Measurements from ENCODE around the gene BCL11B.

BCL11B gene

GRCh38 chr14:99137001-99137700 is 134.8 kb downstream of the BCL11B start:
- DNase-seq (ENCODE audit: low read depth in 2 of 2), result no peak

GRCh38 chr14:99136401-99136800 is 135.6 kb downstream of the BCL11B start:
- DNase-seq (ENCODE audit: low read depth in 2 of 2), result no peak

- no peak for DNase-seq (ENCODE audit: low read depth in 2 of 2)
Observed at GRCh38 chr14:99136047-99136400, 136.0 kb downstream of the BCL11B start.

DNA sequence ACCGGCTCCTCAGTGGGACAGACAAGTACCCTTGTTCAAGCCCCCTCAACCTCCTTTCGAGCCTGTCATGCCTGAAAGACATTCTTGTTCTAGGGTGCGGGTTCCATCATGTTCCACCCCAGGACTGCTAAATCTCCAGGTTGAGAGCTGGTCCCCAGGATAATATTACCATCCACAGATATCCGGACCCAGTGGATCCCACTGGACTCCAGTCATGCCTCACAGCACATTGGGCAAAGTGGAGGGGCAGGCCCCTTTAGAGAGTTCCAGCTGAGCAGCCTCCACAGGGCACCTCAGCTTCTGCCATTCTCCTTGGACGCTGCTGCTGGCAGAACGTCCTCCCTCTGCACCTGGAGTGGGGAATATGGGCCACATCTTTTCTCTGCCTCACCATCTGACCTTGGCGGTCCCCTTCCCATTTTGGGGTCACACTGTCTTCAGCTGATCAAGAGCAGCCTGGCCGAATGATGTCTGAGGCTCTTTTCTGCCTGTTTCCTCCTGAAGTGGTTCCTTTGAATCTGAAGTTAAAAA is 137.4 kb downstream of the BCL11B start:
- no peak for DNase-seq (ENCODE audit: low read depth in 2 of 2)

DNA sequence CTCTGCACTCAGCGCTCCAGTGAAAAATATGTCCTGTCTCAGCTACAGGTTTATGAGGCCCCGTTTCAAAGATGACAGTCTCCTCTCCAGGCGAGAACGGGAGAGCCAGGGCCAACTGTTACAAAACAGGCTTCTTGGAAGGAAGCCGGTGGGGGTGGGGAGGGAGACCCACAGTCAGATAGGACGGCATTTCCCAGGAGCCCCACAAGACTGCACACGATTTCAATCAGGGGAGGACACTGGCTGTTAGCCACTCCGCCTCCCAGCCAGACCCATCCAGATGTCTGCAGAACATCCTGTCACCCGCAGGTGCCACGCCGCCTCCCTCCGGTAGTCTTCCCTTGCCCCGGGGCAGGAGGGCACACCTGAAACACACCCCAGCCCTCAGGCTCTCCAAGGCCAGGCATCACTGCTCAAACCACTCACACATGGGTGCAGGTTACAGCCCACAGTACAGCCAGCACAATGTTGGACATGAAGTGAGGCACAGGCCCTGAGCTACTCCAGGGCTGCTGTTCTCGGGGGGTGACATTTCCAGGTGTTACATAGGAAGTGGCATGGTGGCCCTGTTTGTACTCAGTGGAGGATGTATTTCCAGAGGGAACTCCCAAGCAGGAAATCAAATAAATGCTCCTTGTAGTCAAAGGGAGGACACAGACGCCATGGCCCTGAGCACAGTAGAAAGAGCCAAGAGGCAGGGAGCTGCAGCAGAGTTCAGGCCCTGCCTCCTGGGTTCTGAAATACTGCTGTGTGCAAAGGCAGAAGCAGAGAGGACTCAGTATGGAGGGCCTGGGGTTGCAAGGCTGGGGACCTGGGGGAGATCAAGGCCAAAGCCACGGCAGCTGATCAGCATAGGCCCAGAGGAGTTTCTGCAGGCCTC is 138.1 kb downstream of the BCL11B start:
- no peak for DNase-seq (ENCODE audit: low read depth in 2 of 2)

GRCh38 chr14:99132821-99133635 is 139.0 kb downstream of the BCL11B start:
- no peak for DNase-seq (ENCODE audit: low read depth in 2 of 2)

DNA sequence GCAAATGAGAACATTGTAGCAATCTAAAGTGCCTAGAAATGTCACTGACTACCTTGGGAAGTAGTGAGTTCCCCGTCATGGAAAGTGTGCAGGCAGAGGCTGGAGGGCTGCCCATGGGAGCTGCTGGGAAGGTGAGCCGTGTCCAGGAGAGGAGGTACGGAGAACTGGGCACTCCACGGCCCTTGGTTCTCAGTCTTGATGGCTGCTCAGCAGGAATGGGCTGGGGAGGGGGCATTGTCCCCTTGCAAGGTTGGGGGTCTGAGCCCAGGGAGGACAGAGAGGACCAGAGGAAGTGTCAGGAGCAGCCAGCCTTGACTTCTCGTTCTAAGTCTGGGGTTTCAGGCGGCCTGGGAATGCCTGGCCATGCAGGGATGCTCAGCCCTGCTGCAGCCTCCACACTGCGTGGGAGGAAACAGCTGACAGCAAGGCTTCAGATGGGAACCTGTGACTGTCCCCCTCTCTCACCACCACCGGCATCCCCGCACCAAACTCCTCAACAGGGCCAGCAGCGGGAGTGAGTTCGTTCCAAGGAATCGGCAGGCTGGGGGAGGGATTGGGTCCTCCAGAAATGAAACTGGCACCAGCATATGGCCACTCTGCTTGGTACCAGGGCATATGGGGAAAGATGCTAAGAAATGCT is 140.2 kb downstream of the BCL11B start:
- no peak for DNase-seq (ENCODE audit: low read depth in 2 of 2)

DNA sequence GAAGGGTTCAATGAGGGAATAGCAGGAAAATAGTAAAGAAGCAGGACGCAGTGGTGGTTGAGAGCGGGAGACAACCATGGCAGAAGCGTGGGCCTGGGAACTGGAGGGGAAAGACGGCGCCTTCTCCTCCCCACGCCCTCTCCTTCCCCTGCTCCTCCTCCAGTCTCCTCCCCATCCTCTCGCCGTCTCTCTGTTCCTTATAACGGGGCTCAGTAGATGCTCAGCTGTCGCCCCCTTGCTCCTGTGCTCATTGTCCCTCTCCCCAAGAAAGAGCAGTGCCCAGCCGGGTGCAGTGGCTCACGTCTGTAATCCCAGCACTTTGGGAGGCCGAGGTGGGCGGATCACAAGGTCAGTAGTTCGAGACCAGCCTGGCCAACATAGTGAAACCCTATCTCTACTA is 142.0 kb downstream of the BCL11B start:
- DNase-seq (ENCODE audit: low read depth in 2 of 2), result no peak

DNA sequence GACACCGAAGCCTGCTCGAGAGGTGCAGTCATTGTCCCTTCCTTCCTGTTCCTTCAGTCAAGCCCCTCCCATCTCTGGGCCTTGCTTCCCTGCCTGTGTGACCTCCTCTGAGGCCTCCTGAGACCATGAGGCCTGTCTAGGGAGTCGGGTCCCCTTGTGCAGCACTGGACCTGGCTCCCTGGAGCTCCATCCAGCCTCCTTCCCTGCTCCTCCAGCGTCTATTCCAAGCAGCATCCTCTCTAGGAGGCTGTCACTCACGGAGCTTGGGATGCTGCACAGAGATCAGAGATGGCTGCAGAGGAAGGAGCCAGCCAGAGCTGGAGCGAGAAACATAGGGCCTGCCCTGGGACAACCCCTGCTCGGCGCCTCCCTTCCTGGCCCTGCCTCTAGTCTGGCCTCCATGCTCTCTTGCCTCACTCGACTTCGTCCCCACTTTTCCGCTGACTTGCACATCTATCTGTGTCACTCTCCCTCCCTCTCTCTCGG is 142.7 kb downstream of the BCL11B start:
- DNase-seq (ENCODE audit: low read depth in 2 of 2), result no peak

DNA sequence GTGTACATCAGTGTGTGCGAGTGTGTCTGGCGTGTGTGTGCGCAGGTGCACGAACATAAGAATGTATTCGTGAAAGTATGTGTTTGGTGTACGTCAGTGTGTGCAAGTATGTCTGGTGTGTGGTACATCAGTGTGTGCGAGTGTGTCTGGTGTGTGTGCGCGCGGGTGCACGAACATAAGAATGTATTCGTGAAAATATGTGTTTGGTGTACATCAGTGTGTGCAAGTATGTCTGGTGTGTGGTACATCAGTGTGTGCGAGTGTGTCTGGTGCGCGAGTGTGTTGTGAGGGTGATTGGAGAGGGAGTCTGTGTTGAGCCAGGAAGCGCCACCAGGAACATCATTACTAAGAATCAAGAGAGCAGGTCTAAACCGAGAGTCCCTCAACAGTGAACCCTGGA is 143.8 kb downstream of the BCL11B start:
- DNase-seq (ENCODE audit: low read depth in 2 of 2), result no peak

DNA sequence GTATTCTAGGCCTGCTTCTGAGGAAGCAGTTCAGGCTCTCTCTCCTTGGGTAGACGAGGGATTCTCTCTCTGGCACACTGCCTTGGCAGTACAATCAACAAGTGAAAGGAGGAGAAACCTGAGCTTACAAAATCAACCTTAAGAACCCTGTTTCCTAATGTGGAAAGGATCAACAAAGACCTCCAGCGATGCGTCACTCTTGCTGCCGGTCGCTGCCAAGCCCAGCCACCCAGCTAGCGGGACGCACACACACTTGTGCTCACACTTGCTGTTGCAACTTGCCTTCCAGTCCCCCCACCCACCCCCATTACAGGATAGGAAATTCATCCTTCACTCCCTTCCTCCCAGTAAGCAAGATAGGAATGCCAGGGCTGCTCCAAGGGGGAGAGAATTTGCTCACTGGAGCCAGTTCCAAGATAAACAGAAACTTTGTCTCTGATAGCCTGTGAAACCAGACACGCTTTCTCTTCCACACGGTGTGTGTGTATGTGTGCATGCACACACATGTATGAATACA is 144.3 kb downstream of the BCL11B start:
- no peak for DNase-seq (ENCODE audit: low read depth in 2 of 2)

GRCh38 chr14:99125616-99126431 is 146.2 kb downstream of the BCL11B start:
- no peak for DNase-seq (ENCODE audit: low read depth in 2 of 2)

- no peak for DNase-seq (ENCODE audit: low read depth in 2 of 2)
Observed at GRCh38 chr14:99125113-99125512, 146.9 kb downstream of the BCL11B start.

DNA sequence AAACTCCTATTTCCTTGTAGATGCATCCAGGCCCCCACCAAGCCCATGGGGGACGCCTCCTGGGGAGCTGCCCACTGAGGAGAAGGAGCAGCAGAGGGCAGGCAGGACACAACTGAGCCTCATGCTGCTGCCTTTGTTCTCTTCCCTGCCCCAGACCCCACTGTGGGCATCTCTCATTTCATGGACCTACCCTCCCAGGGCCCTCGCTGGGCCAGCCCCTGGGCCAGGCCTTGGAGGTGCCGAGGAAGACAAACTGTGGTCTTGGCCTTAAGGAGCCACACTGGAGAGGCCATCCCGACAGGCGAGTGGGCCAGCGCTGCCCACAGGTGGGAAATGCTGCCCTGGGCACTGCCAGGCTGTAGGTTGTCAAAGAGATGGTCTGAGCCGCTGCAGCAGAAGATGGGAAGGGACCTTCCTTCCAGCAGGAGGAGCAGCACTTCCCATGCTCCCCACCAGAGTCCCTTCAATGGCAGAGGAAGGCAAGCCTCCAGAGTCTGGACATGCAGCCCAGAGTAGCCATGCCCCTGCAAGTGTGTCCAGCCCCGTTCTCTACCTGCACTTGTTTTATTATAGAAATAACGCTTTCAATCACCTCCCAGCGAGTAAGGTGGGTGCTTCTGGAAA is 147.4 kb downstream of the BCL11B start:
- no peak for DNase-seq (ENCODE audit: low read depth in 2 of 2)

GRCh38 chr14:99123208-99123870 is 148.7 kb downstream of the BCL11B start:
- DNase-seq (ENCODE audit: low read depth in 2 of 2), result no peak

DNA sequence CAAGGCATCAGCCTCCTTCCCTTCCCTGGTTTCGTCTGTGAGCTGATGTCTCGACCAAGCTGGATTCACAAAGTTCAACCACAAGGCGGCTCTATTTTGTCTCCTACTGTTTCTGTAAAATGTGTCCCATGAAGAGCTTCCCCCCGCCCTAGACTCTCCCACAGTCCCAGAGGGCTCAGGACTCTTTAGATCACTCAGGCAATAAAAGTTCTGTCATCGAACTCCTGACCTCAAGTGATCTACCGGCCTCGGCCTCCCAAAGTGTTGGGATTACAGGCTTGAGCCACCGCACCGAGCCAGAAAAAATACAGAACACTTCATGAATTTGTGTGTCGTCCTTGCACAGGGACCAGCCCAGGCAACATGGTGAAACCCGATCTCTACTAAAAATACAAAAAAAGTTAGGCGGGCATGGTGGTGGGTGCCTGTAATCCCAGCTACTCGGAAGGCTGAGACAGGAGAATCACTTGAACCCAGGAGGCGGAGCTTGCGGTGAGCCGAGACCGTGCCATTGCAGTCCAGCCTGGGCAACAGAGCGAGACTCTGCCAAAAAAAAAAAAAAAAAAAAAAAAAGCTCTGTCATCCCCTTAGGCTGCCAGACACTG is 149.4 kb downstream of the BCL11B start:
- DNase-seq (ENCODE audit: low read depth in 2 of 2), result no peak

DNA sequence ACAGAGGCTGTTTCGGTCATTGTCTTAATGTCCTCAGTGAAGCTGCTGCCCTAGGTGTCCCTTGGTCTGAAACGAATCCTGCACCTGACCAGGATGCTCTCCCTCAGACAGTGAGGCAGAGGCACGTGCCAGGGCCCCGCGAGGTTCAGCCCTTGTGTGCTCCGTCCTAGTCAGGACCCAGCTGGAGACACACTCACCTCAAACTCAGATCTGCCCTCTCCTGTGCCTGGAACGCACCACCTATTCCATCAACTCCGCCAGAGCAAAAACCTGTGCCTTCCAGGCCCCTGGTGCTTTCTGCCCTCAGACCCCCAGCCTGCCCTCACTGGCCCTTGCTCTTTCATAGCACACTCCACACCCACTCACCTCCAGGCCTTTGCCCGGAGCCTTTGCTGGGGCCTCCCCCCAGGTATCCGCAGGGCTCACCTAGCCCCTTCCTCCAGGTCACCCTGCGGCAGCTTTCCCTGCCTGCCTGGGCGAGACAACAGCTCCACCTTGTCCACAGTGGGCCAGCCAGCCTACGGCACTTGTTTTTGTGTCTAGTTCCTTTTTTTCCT is 150.6 kb downstream of the BCL11B start:
- DNase-seq (ENCODE audit: low read depth in 2 of 2), result no peak

GRCh38 chr14:99120526-99121318 is 151.3 kb downstream of the BCL11B start:
- DNase-seq (ENCODE audit: low read depth in 2 of 2), result no peak

All from stimulated activated CD8-positive, alpha-beta memory T cell treated with anti-CD3 and anti-CD28 coated beads, Interleukin-7, amount 100 ng/mL, for 1 hour (primary cell).